Germinal center (tissue), 1 donor: ENCODE measurements around the gene AGAP2.

Experiments used
- DNase-seq: peaks from one replicate; pipeline ENCODE4 v3.0.0; 2012; ENCODE audit warnings: mixed read lengths, low spot score

AGAP2 gene

DNA sequence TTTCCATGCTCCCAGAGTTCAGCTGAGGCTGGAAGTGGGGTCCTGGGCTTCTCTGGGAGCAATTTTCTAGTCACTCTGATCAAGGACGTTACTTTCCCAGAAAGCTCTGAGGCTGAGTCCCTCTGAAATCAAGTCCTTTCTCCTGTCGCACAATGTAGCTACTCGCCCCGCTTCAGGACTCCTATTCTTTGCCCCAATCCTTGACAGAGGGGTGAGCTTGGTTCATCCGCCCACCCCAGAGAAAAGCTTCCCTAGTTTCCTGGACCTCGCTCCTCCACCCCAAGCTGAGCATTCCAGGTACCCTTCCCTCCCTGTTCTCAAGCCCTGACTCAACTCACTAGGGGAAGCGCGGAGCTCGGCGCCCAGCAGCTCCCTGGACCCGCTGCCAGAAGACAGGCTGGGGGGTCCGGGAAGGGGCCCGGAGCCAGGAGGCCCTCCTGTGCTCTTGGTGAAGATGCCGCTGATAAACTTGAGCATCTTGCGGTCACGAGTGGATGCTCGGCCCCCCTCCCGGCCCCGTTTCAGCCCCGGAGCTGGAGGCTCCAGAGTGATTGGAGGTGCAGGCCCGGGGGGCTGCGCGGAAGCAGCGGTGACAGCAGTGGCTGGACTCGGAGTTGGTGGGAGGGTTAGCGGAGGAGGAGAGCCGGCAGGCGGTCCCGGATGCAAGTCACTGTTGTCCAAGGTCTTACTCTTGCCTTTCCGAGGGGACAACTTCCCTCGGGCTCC is 1.6 kb downstream of the AGAP2 start:
- no peak for DNase-seq

DNA sequence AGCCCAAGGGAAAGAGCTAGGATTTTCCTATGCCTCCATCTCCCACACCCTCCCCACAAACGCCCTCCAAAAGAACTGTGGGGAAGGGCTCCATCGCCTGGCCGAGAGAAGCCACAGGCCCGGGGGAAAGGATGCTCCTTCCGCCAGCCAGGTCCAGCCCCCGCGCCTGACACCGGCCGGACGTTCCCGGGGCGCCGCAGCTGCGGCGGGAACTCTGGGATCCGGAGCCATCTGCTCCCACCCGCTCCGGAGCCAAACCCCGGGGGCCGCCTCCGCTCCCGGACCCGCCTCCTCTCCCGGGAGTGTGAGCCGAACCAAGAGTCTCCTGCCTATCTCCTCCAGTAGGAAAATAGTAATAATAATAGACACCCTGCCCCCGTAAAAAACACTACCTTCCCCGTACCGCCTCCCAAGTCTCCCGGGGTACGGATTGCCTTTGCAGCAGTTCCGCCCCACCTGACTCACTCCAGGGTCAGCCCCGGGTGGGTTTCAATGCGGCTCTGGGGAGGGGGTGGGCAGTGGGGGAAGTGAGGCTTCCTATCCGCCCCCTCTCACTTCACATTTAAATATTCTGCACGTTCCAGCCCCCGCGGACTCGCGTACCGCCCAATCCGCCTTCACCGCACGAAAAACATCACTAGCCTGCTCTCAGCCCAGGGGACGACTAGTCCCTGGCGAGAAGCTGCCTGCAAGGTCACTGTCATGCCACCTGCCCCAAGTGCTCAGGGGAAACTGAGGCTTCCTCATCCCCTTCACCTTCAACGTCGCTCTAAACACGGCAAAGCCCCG is 2.4 kb downstream of the AGAP2 start:
- DNase-seq = no peak

DNA sequence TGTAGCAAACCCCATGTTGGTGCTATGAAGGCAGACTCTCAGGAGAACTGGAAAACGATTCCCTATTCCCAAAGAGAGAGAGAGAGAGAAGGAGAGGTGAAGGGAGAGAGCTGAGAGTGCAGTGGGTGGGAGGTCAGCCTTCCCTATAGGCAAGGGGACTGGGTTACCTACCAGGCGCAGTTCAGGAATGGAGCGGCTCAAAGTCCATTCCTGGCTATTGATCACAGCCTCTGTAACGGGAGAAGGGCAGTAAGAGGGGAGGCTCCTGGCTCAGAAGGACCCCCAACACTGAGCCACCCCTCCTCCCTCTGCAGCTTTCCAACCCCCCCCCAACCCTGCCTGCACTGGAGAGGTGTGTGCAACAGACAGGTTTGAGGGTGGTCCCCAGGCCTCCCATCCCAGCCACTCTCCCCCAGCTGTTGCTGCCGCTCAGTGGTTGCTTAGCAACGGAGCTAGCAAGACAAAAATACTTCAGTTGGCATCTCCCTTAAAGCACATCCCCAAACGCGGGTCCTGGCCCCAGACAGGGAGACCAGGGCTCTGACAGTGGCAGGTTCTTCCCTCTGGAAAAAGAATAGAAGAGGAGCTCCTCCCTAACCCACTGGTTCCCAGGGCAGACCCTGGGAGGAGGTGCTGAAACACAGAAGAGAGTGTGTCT is 3.2 kb downstream of the AGAP2 start:
- no peak for DNase-seq

DNA sequence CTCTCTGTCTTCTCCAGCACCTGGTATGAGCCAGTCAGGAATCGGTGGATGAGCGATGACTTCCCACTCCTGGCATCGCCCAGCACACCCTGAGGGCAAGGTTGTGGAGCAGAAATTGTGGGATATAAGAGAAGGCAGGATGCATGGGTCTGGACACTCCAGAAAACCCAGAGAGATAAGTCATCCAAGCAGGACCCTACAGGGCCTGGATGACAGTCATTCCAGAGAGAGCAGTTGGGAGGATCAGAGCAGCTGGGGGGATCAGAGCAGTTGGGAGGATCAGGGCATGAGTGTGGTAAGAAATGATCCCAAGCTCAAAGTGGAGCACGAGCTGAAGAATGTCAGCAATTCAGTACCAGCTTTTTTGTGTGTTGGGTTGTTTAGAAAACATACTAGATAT is 4.0 kb downstream of the AGAP2 start:
- DNase-seq = no peak

DNA sequence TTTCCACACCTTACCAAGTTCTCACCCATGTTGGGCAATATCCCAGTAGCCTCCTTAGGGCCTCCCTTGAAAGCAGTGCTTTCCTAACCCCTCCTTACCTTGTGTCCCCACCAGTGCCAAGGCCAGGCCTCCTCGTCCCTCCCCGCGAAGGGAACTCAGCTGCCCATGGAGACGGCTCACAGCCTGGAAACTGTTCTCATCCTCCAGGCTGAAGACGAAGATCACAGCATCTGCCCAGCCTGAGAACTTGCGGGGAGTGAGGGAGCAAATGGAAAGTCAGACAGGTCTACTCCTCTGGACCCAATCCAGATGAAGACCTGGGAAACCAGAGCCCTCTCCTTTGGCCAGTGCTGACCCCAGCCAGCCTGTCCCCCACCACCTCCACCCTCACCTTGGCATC is 4.6 kb downstream of the AGAP2 start:
- DNase-seq = no peak

DNA sequence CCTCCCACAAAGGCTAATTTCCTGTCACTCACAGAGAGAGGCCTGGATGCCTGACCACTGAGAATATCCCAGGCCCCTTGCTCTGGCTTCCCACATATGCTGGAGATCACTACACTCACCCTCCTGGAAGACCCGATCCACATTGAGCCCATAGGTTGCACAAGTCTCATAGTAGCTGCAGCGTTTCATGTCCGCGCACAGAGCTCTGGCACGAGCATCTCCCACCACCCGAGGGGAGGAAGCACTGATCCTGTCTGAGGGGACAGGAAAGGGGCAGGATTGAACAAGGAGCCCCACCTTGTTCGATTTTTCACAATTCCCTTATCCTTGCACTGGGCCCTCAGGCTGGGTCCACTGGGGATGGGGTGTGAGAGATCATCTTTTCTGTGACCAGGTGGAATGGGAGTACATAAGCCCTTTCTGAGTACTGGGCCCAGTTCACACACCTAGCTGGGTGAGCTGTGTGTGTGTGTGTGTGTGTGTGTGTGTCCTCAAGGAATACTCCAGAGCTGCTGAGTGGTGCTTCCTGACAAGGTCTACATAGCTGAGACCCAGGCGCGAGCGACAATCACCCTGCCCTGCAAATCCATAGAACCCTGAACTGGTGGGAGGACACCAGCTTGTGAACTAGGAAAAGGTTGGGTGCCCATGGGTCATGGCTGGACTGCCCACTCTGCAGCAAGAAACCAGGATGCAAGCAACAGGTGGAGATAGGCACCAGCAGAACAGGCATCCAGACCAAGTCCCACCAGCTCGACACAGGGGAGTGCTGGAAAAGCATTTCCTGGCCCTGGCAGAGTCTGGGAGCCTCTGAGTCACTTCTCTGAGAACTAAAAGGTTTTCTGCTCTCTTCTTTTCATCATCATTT is 5.6 kb downstream of the AGAP2 start:
- no peak for DNase-seq

DNA sequence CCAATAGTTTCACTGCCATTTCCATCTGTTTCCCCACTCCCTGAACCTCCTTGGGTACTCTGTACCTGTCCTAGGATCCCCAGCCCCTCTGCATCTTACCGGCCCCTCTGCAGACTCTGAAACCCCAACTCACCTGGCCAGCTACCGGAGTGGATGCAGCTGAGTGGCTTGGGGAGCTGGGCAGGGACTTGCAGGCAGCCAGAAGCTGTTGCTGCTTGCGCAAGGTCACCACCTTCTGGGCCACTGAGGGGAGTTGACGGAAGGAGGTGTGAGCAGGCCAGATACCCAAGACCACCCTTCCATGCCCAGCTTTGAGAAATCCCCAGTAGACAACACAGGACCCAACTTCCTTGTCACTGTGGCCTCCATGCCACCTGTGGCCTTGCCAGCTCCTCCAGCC is 6.3 kb downstream of the AGAP2 start:
- no peak for DNase-seq

DNA sequence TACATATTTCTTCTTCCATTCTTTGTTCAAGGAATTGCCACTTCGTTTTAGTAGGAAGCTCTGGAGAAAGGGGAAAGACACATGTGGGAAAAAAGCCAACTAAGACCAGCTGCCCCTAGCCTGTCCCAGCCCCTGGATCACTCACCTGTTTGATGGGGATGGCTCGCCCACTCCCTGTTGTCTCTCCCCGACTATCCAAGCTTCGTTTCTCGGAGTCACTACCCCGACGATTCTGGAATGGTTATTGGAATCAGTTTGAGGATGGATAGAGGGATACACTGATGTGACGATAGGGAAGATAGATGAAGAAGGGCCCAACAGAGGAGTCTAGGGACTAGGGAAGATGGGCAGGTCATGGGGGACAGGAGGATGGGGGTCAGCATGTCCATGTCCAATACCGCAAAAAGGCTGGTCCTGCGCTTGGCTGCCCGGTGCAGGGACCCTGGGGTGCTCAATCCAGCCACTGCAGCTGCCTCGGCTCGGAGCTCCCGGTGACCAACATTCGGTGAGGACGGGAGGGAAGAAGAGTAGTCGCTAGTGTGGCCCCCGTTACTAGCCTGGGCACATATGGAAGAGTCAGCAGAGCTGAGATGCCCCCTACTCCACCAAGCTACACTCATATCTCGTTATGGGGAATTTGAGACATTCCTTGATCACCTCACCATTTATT is 7.0 kb downstream of the AGAP2 start:
- no peak for DNase-seq

DNA sequence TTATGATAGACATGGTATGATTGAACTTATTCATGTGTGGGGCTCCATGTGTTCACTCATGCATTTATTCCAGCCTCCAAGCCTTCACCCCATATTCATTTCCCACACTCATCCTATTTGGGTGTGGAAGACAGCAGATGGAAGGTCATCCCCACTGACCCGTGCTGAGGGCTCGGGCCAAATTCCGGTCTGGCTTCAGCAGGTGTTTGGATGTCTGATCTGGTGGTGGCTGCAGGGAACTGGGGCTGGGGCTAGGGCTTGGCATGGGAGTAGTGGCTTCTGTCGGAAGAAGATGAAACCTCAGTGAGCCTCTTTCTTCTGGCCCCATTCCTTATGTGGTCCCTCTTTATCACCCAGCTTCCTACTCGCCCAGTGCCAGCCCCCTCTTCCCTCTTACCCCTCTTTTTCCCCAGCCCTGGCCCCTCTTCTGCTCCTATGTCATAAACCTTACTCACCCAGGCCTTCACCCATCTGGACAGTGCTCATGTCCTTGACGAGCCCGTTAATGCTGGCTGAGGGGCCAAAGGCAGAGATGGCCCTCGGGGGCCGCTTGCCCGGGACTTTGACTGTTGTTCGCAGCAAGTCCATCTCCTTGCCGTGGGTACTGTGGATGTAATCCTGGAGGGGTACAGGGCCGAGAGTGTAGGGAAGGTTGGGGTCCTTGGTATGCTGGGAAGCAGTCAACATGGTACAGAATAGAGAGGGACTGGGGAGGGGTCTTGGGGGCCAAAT is 8.0 kb downstream of the AGAP2 start:
- DNase-seq = no peak

DNA sequence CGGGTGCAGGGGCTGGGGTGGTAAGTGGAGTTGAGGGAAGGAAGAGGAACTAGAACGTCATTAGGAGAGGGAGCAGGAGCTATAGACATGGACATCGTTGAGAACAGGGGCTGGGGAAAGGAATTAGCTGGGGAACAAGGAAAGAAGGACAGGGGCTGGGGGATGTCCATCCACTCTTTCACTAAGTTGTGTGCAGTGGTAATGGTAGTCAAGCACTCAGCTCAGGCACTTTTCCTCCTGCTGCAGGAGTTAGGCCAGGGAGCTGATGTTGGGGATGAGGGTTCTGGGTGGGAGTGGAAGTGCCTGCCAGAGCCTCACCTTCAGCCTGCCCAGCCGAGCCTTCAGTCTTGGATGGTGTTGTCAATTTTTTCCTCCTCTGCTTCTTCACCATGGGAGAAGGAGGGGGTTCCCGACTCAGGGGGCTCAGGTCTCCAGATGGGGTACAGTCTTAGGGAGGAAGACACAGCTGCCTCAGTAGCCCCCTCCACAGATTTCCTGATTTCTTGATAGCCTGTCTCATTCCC is 9.2 kb downstream of the AGAP2 start:
- DNase-seq = no peak

DNA sequence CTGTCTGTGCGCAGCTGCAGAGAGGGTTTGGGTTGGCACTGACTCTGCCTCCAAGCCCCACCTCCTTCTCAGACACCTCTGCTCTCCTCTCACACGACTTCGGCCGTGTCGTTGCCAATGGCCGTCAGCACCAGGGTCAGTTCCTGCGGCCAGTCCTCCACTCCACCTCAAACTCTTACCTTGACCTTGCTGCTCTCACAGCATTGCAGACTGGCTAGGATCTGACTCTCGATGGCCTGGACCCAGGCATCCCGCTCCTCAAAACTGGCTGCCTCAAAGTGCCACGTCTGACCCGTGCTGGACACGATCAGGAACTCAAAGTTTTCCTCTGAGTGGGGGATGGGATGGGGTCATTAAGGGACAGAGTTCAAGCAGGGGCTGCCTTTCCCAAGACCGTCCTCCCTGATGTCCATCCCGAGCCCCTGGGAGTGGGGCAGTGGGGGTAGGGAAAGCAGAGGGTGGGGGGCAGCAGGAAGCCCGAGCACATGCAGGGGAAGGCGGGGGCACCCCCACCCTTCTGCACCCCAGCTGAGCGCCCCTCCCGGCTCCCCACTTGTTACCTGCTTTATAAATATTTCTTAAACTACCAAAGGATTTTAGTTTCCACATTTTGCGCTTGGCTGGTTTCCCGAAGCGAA is 10.7 kb downstream of the AGAP2 start:
- DNase-seq = no peak

DNA sequence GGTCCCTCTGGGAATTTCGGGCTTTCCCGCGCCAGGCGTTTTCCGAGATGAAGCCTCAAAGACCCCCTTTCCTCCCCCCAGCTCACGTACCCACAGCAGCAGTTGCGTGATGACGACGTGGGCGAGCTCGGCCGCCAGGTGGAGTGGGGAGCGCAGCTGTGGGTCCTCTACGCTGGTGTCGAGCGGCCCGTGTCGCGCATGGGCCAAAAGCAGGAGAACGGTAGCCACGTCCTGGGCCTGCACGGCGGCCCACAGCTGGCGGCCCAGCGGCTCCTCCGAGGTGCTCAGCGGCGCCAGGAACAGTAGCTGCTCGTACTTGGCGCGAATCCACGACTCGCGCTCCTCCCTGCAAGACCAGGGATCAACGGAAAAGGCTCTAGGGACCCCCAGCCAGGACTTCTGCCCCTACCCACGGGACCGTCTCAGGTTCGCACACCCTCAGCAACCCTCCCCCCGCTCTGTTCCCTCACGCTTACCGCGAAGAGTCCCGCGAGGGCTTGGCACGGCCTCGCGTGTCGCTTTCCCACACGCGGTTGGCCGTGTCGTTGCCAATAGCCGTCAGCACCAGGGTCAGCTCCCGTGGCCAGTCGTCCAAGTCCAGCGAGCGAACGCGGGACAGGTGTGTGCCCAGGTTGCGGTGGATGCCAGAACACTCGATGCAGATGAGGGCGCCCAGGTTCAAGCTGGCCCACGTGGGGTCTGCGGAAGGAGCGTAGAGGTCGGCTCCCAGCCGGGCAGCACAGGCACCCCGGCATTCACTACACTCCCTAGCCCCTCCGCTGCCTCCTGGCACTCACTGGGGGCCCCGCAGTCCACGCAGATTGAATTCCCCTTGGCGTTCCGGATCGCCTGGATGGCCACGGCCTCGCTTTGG is 11.4 kb downstream of the AGAP2 start:
- DNase-seq = no peak

DNA sequence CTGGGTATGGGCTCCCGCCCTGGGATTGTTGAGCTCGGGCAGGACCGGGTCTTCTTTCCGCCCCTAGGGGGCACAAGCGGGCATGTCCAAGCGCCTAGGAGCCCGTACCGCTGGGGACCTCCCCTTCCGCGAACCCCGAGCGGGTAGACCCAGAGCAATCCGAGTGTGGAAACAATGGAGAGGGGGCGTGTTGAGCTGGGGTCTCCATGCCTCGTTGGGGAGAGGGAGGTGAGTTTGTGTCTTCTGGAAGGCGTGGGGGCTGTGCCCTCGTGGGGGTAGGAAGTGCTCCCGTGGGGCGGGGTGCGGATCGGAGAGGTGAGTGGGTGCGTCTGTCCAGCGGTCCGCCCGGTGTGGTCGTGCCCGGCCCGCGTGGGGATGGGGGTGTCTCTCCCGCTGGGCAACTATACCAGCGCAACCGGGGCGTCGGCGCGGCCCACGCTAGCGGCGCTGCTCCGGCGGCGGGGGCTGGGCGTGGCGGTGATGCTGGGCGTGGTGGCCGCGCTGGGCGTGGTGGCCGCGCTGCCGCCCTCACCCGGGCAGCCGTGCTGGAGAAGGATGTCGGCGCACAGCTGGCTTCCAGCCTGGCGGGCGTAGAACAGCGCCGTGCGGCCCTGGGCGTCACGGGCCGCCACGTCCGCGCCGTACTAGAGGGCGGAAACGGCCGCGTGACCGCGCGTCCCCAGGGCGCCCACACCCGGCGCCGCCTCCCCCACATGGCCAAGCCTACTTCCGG is 12.2 kb downstream of the AGAP2 start:
- no peak for DNase-seq

DNA sequence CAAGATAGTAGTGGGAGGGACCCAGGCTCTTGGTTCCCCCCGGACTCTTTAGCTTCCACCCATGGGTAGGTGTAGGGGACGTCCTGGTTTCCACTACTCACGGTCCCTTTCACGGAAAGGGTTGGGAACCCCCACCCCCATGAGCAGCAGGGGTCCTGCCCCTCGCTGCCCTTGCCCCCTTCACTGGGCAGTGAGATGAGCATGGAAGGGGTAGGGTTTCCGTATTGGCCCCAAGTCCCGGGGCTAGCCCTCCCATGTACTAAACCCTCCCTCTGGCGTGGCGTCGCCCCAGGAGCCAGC is 12.7 kb downstream of the AGAP2 start:
- no peak for DNase-seq

DNA sequence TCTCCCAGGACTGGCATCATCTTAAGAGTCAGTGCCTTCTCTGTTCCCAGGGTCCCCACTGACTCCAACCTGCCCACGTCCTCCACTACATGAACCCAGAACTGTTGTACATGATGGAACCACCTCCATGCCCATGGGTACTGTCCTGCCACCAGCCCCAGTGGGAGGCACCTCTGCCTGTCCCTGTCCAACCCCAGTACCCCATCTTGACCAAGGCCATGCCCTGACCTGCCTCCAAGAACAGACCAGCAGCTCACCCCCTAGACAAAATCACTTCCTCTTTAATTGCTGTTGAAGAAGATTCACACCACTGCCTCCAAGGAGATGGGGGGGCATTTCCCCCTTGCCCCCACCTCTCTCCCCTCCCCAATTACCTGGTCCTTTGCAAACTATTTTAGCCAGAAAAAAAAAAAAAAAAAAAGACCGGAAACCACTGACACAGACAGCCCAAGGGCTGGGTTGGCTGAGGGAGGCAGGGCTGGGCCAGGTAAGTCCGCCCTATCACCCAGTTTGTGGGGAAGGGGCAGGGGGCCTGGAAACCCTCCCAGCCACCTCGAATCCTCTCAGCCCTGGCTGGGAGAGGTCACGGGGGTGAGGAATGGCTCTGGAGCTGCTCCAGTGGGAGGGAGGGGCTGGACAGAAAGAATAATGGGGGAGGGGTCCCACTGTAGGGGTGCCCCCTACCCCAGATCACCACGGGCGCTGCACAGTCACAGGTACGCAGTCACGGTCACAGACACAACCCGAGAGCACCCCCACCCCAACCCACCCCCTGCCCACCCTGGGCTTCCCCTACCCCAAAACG is 13.4 kb downstream of the AGAP2 start:
- no peak for DNase-seq

DNA sequence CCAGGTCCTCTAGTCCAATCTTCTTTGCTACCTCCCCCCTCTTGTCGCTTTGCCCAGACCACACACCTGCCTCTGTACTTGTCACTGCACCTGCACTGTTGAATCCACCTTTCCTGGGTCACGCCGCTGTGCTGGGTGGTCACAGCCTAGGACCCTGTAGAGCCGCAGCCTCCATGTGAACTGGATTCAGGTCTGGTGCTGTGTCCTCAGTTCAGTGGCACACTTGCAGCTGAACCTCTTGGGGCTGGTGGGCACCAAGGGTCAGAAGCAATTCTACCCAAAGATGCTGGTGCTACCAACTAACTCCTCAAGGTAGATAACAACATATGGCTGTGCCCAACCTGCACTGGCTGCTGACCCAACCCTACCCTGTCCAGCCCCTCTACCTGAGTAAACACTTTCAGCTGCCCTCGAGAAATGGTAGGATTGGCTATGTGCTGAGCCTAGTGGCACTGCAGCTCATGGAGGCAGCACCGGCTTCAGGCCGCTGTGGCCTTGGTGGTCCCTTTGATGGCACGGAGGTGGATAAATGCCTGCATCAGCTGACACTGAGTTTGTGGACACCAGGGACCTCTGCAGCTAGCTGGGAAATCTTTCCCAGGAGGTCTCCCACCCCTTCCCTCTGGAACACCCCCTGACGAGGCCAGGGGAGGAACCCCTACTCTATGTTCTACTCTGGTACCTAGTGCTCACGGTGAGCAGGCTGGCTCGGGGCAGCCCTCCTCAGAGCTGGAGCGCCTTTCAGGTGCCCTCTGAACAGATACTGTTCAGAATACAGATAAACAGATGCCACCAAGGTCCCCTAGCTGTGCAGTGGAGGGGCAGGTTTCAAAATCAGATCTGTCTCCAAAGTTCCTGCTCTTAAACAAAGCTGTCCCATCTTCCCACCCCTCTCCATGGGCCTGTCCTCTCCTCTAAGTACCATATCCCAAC is 14.3 kb downstream of the AGAP2 start:
- DNase-seq = no peak

DNA sequence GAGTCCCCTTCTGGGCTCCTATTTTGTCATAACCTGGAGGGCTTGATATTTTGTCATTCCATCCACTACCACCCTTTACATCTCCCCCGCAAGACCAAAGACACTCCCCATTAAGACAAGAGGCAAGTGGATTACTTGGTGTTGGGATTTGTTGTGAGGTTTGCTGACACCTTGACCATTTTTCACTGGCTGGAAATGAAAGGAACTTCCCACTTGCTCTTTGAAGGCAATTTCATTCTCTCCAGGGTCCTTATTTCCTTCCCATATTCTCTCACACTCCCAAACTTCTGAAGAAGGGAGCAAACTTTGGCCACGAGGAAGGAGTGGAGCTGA is 14.9 kb downstream of the AGAP2 start:
- no peak for DNase-seq
